ENCODE measurements around the gene NFATC1. TPM values are rescaled to one million over a fixed set of nuclear protein-coding genes. Genes with fewer than 3 reads are reported as not detected.

The NFATC1 gene
- total RNA-seq, 6 experiments from 2014 or later: 0.57 to 2.0 (median 0.89) TPM

DNA sequence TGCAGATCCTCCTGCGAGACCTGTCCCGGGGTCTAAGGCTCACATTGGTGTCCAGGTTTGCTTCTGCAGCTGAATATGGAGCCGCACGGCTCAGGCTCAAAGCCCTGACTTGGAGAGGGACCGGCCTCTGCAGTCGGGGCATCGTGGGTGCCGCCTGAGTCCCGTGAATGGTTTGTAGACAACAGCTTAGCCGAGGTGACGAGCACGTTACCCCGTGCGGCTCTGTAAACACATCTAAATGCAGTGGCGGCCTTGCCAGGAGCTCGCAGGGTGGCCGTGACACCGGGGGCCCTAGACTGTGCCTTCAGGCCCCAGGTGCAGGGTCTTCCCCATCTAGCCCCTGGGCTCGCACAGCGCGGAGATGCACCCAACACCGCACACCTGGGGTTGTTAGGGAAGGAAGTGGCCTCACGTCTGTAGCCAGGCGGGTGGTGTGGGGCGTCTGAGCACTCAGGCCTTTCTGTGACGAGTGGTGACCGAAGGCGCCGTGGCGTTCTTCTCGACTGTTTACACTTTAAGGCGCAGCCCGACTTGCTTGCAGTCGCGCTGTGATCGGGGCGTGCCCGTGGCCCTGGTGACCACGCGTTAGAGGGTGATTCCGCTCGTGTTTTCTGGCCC lies 91.6 kb downstream of the NFATC1 start:
- Mint-ChIP-seq H3K4me1 (ENCODE audit: low read depth) (peaks cover 19% of the 10 kb centered on the region), H3K27ac (no peak overlapping the region), H3K36me3 (ENCODE audit: low read depth) (no peaks in the 10 kb centered on the region), H3K9me3 (peaks cover 4% of the 10 kb centered on the region), H3K4me3 (no peak overlapping the region), H3K27me3 (ENCODE audit: insufficient read depth) (peaks cover 5% of the 10 kb centered on the region)
- DNase-seq: no peak
- TF ChIP-seq, protein P1, sequence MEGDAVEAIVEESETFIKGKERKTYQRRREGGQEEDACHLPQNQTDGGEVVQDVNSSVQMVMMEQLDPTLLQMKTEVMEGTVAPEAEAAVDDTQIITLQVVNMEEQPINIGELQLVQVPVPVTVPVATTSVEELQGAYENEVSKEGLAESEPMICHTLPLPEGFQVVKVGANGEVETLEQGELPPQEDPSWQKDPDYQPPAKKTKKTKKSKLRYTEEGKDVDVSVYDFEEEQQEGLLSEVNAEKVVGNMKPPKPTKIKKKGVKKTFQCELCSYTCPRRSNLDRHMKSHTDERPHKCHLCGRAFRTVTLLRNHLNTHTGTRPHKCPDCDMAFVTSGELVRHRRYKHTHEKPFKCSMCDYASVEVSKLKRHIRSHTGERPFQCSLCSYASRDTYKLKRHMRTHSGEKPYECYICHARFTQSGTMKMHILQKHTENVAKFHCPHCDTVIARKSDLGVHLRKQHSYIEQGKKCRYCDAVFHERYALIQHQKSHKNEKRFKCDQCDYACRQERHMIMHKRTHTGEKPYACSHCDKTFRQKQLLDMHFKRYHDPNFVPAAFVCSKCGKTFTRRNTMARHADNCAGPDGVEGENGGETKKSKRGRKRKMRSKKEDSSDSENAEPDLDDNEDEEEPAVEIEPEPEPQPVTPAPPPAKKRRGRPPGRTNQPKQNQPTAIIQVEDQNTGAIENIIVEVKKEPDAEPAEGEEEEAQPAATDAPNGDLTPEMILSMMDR (IDR thresholded peaks at IDR 0.05): no peak

DNA sequence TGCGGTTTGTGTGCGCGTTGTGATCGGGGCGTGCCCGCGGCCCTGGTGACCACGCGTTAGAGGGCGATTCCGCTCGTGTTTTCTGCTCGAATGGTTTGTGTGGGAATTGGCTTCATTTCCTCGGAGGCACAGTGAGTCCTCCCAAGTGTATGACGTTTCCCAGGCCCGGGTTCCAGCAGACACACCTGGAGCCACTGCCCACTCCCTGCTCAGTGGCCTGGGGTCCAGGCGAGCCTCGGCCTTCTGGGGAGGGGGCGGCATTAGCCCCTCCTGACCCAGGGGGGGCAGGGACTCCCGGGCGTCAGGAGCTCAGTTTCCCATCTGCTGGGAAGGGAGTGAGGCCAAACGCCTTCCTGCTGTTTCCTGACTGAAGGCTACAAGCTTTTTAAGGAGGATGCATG lies 92.1 kb downstream of the NFATC1 start:
- TF ChIP-seq, protein P1 (IDR thresholded peaks at IDR 0.05): no peak

DNA sequence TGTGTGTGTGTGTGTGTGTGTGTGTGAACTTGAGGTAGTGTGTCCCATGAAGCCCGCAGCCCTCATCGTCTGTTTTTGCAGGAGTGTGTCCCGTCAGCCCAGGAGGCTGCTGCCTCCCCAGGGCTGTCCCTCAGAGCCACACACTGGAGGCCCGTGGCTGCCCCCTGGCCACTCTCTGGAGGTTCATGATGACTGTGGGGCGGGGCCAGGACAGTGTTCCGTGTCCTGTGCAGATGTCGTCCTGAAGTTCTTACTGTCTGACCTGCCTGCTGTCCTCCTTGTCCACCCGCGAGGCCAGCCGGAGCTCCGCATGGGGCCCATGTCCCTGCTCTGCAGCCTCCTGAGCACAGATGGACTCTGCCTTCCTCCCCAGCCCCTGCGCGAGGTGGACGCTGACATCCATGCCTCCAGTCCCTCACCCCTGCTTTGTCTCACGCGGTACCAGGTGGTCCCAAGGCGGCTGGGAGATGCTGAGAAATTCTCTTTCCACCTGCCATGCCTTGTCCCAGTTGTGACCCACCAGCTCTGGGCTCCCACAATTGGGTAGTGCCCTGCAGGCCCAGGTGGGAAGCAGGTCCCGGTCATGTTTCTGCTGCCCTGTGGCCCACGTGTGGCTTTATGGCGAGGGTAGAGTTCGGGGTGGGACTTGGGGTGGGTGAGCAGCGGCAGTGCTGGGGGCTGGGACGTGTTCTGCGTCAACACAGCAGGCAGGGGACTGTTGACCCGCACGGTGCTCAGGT lies 92.8 kb downstream of the NFATC1 start:
- H3K27ac Mint-ChIP-seq: no peak overlapping the region
- peaks cover 4% of the 10 kb centered on the region for H3K9me3 Mint-ChIP-seq
- H3K4me3 Mint-ChIP-seq: no peak overlapping the region
- peaks cover 5% of the 10 kb centered on the region for H3K27me3 Mint-ChIP-seq (ENCODE audit: insufficient read depth)
- no peak for DNase-seq
- peaks cover 19% of the 10 kb centered on the region for H3K4me1 Mint-ChIP-seq (ENCODE audit: low read depth)
- H3K36me3 Mint-ChIP-seq (ENCODE audit: low read depth): no peaks in the 10 kb centered on the region
- TF ChIP-seq, protein P1 (IDR thresholded peaks at IDR 0.05): no peak

More for the DNA sequence above, 92.1 kb downstream of the NFATC1 start:
- Mint-ChIP-seq H3K4me3 (no peak overlapping the region), H3K36me3 (ENCODE audit: low read depth) (no peaks in the 10 kb centered on the region), H3K27me3 (ENCODE audit: insufficient read depth) (peaks cover 5% of the 10 kb centered on the region), H3K4me1 (ENCODE audit: low read depth) (peaks cover 19% of the 10 kb centered on the region), H3K27ac (no peak overlapping the region), H3K9me3 (peaks cover 4% of the 10 kb centered on the region)
- DNase-seq: no peak

DNA sequence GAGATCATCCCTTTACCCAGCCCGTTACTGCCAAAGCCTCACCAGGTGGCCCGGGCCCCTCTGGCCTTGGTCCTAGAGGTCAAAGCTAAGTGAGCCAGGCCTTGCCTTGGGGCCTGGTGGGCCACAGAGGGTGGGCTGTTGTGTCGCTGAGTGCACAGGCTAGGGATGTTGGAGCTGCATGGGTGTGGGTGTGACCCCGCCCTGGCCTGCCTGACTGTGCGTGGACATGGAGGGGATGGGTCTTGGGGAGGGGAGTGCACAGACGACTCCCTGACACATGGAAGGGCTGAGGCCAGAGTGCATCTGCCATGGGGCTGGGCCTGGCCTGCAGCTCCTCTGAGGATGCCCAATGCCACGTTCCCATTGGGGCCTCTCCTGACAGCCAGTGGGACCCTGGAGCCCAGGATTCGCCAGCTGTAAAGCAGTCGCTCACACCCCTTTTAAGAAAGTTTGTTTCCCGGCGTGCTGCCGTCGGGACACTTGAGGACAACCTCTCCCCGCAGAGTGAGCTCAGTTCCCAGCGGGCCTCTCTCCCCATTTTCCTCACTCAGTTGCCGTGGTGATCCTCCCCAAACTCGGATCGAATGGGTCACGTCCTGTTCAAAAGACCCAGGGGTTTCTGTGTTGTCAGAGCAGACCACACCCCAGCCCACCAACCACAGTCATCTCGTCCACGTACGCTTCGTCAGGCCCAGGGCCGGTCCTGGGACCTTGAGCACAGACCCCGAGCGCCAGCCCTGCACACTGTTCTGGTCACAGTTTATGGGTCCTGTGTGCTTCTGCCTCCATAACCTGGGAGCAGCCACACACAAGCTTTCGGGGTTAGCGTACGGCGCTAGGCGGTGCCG lies 93.5 kb downstream of the NFATC1 start:
- H3K27ac Mint-ChIP-seq: no peak overlapping the region
- DNase-seq: no peak
- H3K27me3 Mint-ChIP-seq (ENCODE audit: insufficient read depth): peaks cover 5% of the 10 kb centered on the region
- TF ChIP-seq, protein P1 (IDR thresholded peaks at IDR 0.05): no peak
- peaks cover 17% of the 10 kb centered on the region for H3K4me1 Mint-ChIP-seq (ENCODE audit: low read depth)
- H3K36me3 Mint-ChIP-seq (ENCODE audit: low read depth): no peaks in the 10 kb centered on the region
- peaks cover 4% of the 10 kb centered on the region for H3K9me3 Mint-ChIP-seq
- H3K4me3 Mint-ChIP-seq: no peak overlapping the region

DNA sequence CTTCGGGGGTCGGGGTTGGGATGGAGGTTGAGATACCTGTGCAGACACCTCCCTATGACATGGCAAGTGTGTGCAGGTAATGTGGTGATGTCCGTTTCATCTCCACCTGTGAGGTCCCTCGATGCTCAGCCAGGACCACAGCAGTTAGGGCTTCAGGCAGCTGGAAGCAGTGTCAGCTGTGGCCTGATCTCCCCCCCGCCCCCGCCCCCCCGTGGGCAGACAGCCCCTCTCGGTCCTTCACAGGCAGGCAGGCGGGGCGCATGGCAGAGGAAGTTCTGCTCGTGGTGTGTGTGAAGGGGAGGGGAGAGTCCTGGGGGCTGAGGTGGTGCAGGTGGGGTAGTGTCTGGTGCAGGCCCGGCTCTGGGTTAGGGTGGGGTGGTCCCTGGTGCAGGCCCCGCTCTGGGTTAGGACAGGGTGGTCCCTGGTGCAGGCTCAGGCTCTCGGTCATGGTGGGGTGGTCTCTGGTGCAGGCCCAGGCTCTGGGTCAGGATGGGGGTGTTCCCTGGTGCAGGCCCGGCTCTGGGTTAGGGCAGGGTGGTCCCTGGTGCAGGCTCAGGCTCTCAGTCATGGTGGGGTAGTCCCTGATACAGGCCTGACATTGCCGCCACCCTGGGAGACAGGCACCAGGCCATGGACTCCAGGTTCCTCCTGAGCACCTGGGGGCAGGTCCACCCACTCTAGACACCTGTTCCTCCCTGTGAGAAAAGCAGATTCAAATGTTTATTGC lies 94.3 kb downstream of the NFATC1 start:
- Mint-ChIP-seq H3K27ac (no peak overlapping the region), H3K4me3 (no peak overlapping the region)

More for the DNA sequence above, 94.3 kb downstream of the NFATC1 start:
- DNase-seq: no peak
- H3K4me1 Mint-ChIP-seq (ENCODE audit: low read depth): peaks cover 9% of the 10 kb centered on the region
- peaks cover 5% of the 10 kb centered on the region for H3K27me3 Mint-ChIP-seq (ENCODE audit: insufficient read depth)
- H3K9me3 Mint-ChIP-seq: peaks cover 4% of the 10 kb centered on the region
- H3K36me3 Mint-ChIP-seq (ENCODE audit: low read depth): no peaks in the 10 kb centered on the region
- TF ChIP-seq, protein P1 (IDR thresholded peaks at IDR 0.05): no peak

Measured in HFFc6 (cell line).